Islet of Langerhans (tissue), 1 donor: ENCODE data around the gene KRT6B.

Source experiments
- FAIRE-seq: peaks from one replicate; lab custom pipeline; 2011; peaks lifted over from hg19 to GRCh38; lab: Jason Lieb, UNC

The KRT6B gene

GRCh38 chr12:52411815-52412214 lies 40.1 kb downstream of the KRT6B start:
- FAIRE-seq: no peak

- FAIRE-seq: peak; percentile 64
These were observed 41.2 kb downstream of the KRT6B start for GRCh38 chr12:52410589-52411248.

- no peak for FAIRE-seq
These were observed 44.0 kb downstream of the KRT6B start for GRCh38 chr12:52407918-52408317.

- no peak for FAIRE-seq
These were observed 46.0 kb downstream of the KRT6B start, which contains the start of gene KRT82 for GRCh38 chr12:52405922-52406385. KRT82 (minus strand) TSS chr12:52406335; CDS start chr12:52406277, 58 bp downstream.

- no peak for FAIRE-seq
These were observed 47.0 kb downstream of the KRT6B start for GRCh38 chr12:52404951-52405350.

- FAIRE-seq: no peak
These were observed 48.4 kb downstream of the KRT6B start for GRCh38 chr12:52403561-52403960.

- no peak for FAIRE-seq
These were observed 48.9 kb downstream of the KRT6B start for GRCh38 chr12:52402873-52403540.

GRCh38 chr12:52402377-52402776 lies 49.6 kb downstream of the KRT6B start:
- FAIRE-seq: no peak

GRCh38 chr12:52401926-52402325 lies 50.0 kb downstream of the KRT6B start:
- FAIRE-seq: no peak

- no peak for FAIRE-seq
These were observed 50.4 kb downstream of the KRT6B start for GRCh38 chr12:52401526-52401925.

- no peak for FAIRE-seq
These were observed 51.0 kb downstream of the KRT6B start for GRCh38 chr12:52400906-52401305.

- no peak for FAIRE-seq
These were observed 52.2 kb downstream of the KRT6B start for GRCh38 chr12:52399756-52400155.

- FAIRE-seq: no peak
These were observed 53.8 kb downstream of the KRT6B start for GRCh38 chr12:52398176-52398575.

- no peak for FAIRE-seq
These were observed 55.3 kb downstream of the KRT6B start for GRCh38 chr12:52396656-52397055.
